Breast epithelium (tissue), 4 donors: ENCODE data around the gene DAND5. TPM values are rescaled to one million over a fixed set of nuclear protein-coding genes. Genes with fewer than 3 reads are reported as not detected.

Experiments used
- DNase-seq, 2 donors: peaks; one replicate each; pipeline ENCODE4 v3.0.0-alpha.2; 2019; ENCODE audit warnings: low spot score in 2 of 2
- H3K27ac ChIP-seq, 2 donors: fragments of 200-600 bp; sonication (generic) in 1 of 2; one replicate each; pipeline ENCODE4 v1.5.1; 2016 to 2019; ENCODE audit warnings: mild to moderate bottlenecking in 1 of 2
- H3K27me3 ChIP-seq, 2 donors: fragments of 200-600 bp; sonication (generic) in 1 of 2; one replicate each; pipeline versions ENCODE4 v1.5.1 to v1.6.0; 2017 to 2019; ENCODE audit warnings: control low read depth in 1 of 2, mild to moderate bottlenecking in 1 of 2
- H3K36me3 ChIP-seq: fragments of 200-600 bp; one replicate; pipeline ENCODE4 v1.5.1; 2019
- H3K4me1 ChIP-seq, 2 donors: fragments of 200-600 bp; sonication (generic); one replicate each; pipeline ENCODE4 v1.5.1; 2016 to 2019; ENCODE audit warnings: control low read depth in 1 of 2
- H3K4me3 ChIP-seq, 3 donors: fragments of 200-600 bp; sonication (generic); 1 replicate in 2 of 3; 2 replicates in 1 of 3; pipeline ENCODE4 v1.5.1; 2016 to 2019; ENCODE audit warnings: mild to moderate bottlenecking in 3 of 3, moderate library complexity in 2 of 3
- H3K9me3 ChIP-seq, 2 donors: fragments of 200-600 bp; sonication (generic) in 1 of 2; one replicate each; pipeline ENCODE4 v1.5.1; 2016 to 2019; ENCODE audit warnings: control low read depth in 1 of 2
- CTCF ChIP-seq, 3 donors: fragments of 450-650 bp; IDR thresholded peaks; one replicate each; pipeline ENCODE4 v1.5.1; 2016 to 2017; ENCODE audit warnings: antibody characterized with exemption in 3 of 3, mild to moderate bottlenecking in 3 of 3, moderate library complexity in 3 of 3
- POLR2A ChIP-seq: fragments of 450-650 bp; IDR thresholded peaks from one replicate; pipeline ENCODE4 v1.6.1; 2016; ENCODE audit warnings: antibody characterized with exemption, mild to moderate bottlenecking, moderate library complexity
- POLR2AphosphoS5 ChIP-seq, 3 donors: sonication (generic); formaldehyde crosslinking; IDR thresholded peaks; one replicate each; pipeline ENCODE4 v1.6.1; 2017; ENCODE audit warnings: antibody characterized with exemption in 3 of 3
- intact Hi-C: fragments of 100-400 bp; cut with DNase I; formaldehyde crosslinking; loops from one replicate; pipeline ENCODE4 v1.15.1; 2023; ENCODE audit warnings: low total_unique reads
- total RNA-seq, 3 donors: library from RNA; depleted of rRNA; stranded (reverse); fragments of >200 nt; gene quantifications; one replicate each; pipeline ENCODE4 v1.1.0, GENCODE V29; 2016

DAND5 gene
- total RNA-seq, 3 donors from 2014 or later = not detected

GRCh38 chr19:12983091-12983490 lies 13.7 kb downstream of the DAND5 start:
- no peak for TF ChIP-seq CTCF (IDR thresholded peaks at IDR 0.05)
- no peak for TF ChIP-seq POLR2A
- TF ChIP-seq POLR2AphosphoS5 (IDR thresholded peaks at IDR 0.05) = no peak
- Histone ChIP-seq H3K27ac (peak overlapping the region in 1 of 2 donors; percentile 84), H3K4me3 (peak overlapping the region in 2 of 3 donors; percentile 44 to 53), H3K27me3 (no peaks in the 10 kb centered on the region), H3K4me1 (peaks cover 0 to 7% of the 10 kb centered on the region in 2 donors), H3K36me3 (no peaks in the 10 kb centered on the region), H3K9me3 (no peaks in the 10 kb centered on the region)
- DNase-seq = no peak
- intact Hi-C loops = no loop called here

GRCh38 chr19:12983542-12984142 lies 14.3 kb downstream of the DAND5 start:
- no peaks in the 10 kb centered on the region for H3K36me3 ChIP-seq

GRCh38 chr19:12984143-12984627 lies 14.8 kb downstream of the DAND5 start:
- no peak for TF ChIP-seq CTCF (IDR thresholded peaks at IDR 0.05)
- no peak for TF ChIP-seq POLR2A
- no peak for TF ChIP-seq POLR2AphosphoS5 (IDR thresholded peaks at IDR 0.05)
- peak overlapping the region; percentile 65 to 84 for H3K27ac ChIP-seq
- no peaks in the 10 kb centered on the region for H3K9me3 ChIP-seq
- H3K4me1 ChIP-seq = peaks cover 0 to 7% of the 10 kb centered on the region in 2 donors
- no peaks in the 10 kb centered on the region for H3K27me3 ChIP-seq
- no peak for DNase-seq
- no peak overlapping the region for H3K4me3 ChIP-seq
- H3K36me3 ChIP-seq = no peaks in the 10 kb centered on the region
- intact Hi-C loops = loop anchor here (1.0 kb wide), 1 partner anchor 105 kb away; no protein-coding TSS in a partner anchor

More at GRCh38 chr19:12983542-12984142, 14.3 kb downstream of the DAND5 start:
- peak overlapping the region in 1 of 2 donors; percentile 84 for H3K27ac ChIP-seq
- H3K9me3 ChIP-seq = no peaks in the 10 kb centered on the region
- H3K4me3 ChIP-seq = peak overlapping the region in 2 of 3 donors; percentile 44 to 53
- DNase-seq = peak; percentile 74 to 78
- TF ChIP-seq CTCF (IDR thresholded peaks at IDR 0.05) (peak; percentile 95 to 98 (median 96)), POLR2A (no peak), POLR2AphosphoS5 (IDR thresholded peaks at IDR 0.05) (peak; percentile 58 to 81 (median 75))
- intact Hi-C loops = loop anchor here (1.0 kb wide), 1 partner anchor 106 kb away; no protein-coding TSS in a partner anchor
- H3K4me1 ChIP-seq = peaks cover 0 to 7% of the 10 kb centered on the region in 2 donors
- H3K27me3 ChIP-seq = no peaks in the 10 kb centered on the region

GRCh38 chr19:12984683-12985048 lies 15.3 kb downstream of the DAND5 start:
- intact Hi-C loops = loop anchor here (1.0 kb wide), 1 partner anchor 105 kb away; no protein-coding TSS in a partner anchor
- DNase-seq = no peak
- peak overlapping the region; percentile 65 to 84 for H3K27ac ChIP-seq
- H3K9me3 ChIP-seq = no peaks in the 10 kb centered on the region
- peaks cover 0 to 7% of the 10 kb centered on the region in 2 donors for H3K4me1 ChIP-seq
- no peak for TF ChIP-seq POLR2AphosphoS5 (IDR thresholded peaks at IDR 0.05)
- TF ChIP-seq CTCF (IDR thresholded peaks at IDR 0.05) = no peak
- TF ChIP-seq POLR2A = no peak
- H3K4me3 ChIP-seq = no peak overlapping the region
- H3K36me3 ChIP-seq = no peaks in the 10 kb centered on the region
- H3K27me3 ChIP-seq = no peaks in the 10 kb centered on the region

- TF ChIP-seq POLR2A (no peak), POLR2AphosphoS5 (IDR thresholded peaks at IDR 0.05) (peak in 1 of 3 donors; percentile 50)
- Histone ChIP-seq H3K27me3 (no peaks in the 10 kb centered on the region), H3K9me3 (no peaks in the 10 kb centered on the region), H3K36me3 (no peaks in the 10 kb centered on the region), H3K27ac (peak overlapping the region; percentile 65 to 84), H3K4me3 (no peak overlapping the region), H3K4me1 (peaks cover 0 to 7% of the 10 kb centered on the region in 2 donors)
- peak in 1 of 2 donors; percentile 80 for DNase-seq
- intact Hi-C loops = no loop called here
These were observed 15.8 kb downstream of the DAND5 start for GRCh38 chr19:12985049-12985776.
